ENCODE results near the gene MCF2L. TPM values are rescaled to one million over a fixed set of nuclear protein-coding genes. Genes with fewer than 3 reads are reported as not detected.

Gene MCF2L, protein sequence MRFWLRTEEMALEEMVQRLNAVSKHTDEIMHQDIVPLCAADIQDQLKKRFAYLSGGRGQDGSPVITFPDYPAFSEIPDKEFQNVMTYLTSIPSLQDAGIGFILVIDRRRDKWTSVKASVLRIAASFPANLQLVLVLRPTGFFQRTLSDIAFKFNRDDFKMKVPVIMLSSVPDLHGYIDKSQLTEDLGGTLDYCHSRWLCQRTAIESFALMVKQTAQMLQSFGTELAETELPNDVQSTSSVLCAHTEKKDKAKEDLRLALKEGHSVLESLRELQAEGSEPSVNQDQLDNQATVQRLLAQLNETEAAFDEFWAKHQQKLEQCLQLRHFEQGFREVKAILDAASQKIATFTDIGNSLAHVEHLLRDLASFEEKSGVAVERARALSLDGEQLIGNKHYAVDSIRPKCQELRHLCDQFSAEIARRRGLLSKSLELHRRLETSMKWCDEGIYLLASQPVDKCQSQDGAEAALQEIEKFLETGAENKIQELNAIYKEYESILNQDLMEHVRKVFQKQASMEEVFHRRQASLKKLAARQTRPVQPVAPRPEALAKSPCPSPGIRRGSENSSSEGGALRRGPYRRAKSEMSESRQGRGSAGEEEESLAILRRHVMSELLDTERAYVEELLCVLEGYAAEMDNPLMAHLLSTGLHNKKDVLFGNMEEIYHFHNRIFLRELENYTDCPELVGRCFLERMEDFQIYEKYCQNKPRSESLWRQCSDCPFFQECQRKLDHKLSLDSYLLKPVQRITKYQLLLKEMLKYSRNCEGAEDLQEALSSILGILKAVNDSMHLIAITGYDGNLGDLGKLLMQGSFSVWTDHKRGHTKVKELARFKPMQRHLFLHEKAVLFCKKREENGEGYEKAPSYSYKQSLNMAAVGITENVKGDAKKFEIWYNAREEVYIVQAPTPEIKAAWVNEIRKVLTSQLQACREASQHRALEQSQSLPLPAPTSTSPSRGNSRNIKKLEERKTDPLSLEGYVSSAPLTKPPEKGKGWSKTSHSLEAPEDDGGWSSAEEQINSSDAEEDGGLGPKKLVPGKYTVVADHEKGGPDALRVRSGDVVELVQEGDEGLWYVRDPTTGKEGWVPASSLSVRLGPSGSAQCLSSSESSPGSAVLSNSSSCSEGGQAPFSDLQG
- total RNA-seq (2014; rRNA removed; shearing (Covaris generic)) = 22.9 and 25.4 TPM in 2 replicates

DNA sequence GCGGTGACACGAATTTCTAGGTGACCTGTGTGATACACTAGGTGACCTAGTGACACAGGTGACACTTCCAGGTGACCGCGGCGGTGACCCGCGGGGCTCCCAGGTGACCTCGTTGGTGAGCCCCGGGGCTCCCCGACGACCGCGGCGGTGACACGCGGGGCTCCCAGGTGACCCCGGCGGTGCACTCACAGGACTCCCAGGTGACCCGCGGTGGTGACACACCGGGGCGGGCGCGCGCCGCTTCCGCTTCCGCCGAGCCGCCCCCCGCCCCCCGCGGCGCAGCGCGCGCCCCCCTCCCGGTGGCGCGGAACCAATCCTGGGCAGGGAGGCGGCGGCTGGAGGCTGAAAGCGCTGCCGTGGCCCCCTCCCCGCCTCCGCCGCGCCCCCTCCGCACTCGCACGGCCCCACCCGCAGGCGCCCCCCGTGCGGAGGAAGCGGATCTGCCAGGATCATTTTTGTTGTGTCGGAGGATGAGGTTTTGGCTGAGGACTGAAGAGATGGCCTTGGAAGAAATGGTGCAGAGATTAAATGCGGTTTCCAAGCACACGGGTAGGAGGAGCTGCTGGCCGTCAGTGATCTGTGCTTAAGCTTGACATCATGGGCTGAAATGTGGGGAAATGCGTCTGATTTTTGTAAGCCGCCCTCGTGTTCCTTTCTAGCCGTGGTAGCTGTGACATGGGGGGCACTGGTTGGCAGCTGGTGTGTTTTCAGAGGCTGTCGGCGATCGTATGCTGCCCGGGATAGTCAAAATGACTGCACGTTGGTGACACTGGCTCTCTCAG lies at the start of gene MCF2L:
Gene MCF2L (plus strand): TSS at position 305 of the 782 bp plus-strand sequence. CDS start 166 bp downstream, at position 471.

GRCh38 chr13:113105032-113105920 lies 136.3 kb downstream of the MCF2L start, which contains the start of gene F7:
TSS of gene F7 (plus strand) at chr13:113105791. CDS start at chr13:113105842, 51 bp downstream.

GRCh38 chr13:113122550-113123225 lies 153.7 kb downstream of the MCF2L start, which contains the start of gene F10:
TSS of gene F10 (plus strand) at chr13:113122799. CDS start at chr13:113122856, 57 bp downstream.

Other genes starting within 250 kb of the MCF2L start
- gene F7, start 136.6 kb downstream of the MCF2L start, total RNA-seq (2014; rRNA removed; shearing (Covaris generic)) = not detected in 2 replicates
- not detected in 2 replicates for gene F10, start 153.6 kb downstream of the MCF2L start, total RNA-seq (2014; rRNA removed; shearing (Covaris generic))
- not detected in 2 replicates for gene PROZ, start 189.4 kb downstream of the MCF2L start, total RNA-seq (2014; rRNA removed; shearing (Covaris generic))
- 78.6 and 92.6 TPM in 2 replicates for gene PCID2, start 239.5 kb downstream of the MCF2L start, total RNA-seq (2014; rRNA removed; shearing (Covaris generic))
- 155 and 156 TPM in 2 replicates for gene CUL4A, start 240.4 kb downstream of the MCF2L start, total RNA-seq (2014; rRNA removed; shearing (Covaris generic))